ENCODE results near the gene SH2D5.

- TF ChIP-seq CTCF (IDR thresholded peaks at IDR 0.05; ENCODE audit: insufficient read depth, low read depth, low read length) (no peak), EZH2 (IDR thresholded peaks at IDR 0.05; ENCODE audit: insufficient read depth, low read length) (no peak)
Measured at GRCh38 chr1:20703124-20703756, 29.3 kb downstream of the SH2D5 start.
